Measurements from ENCODE around the gene MSMO1.

DNA sequence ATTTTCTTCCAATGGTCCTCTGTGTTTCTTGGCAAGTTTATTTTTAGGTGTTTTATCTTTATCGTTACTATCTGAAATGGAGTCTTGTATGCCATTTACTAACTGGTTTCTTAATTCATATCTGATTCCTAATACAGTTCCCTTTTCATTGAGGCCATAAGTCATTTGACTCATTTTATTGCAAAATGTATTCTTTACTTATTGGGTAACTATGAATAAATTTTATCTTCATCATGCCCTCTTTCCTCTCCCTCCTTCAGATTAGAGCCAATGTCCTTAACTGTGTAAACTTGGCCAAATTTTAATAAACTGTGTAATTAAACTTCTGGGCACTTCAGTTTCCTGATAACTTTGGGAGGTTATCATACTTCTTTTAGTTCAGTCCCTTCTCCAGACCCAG is 19.3 kb upstream of the MSMO1 start:
- TF ChIP-seq RAD21 (IDR thresholded peaks at IDR 0.05; ENCODE audit: low read depth), result no peak
- no peak for TF ChIP-seq EGR1 (IDR thresholded peaks at IDR 0.05)
- no peak for TF ChIP-seq ZBTB7A (IDR thresholded peaks at IDR 0.05; ENCODE audit: low read depth)
- TF ChIP-seq TCF12 (IDR thresholded peaks at IDR 0.05; ENCODE audit: low read depth), result no peak
- TF ChIP-seq, protein P1, sequence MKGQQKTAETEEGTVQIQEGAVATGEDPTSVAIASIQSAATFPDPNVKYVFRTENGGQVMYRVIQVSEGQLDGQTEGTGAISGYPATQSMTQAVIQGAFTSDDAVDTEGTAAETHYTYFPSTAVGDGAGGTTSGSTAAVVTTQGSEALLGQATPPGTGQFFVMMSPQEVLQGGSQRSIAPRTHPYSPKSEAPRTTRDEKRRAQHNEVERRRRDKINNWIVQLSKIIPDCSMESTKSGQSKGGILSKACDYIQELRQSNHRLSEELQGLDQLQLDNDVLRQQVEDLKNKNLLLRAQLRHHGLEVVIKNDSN (IDR thresholded peaks at IDR 0.05), result no peak
- TF ChIP-seq FOXM1 (IDR thresholded peaks at IDR 0.05; ENCODE audit: borderline replicate concordance, low read depth), result no peak
- TF ChIP-seq TAF1 (IDR thresholded peaks at IDR 0.05; ENCODE audit: low read depth), result no peak
- TF ChIP-seq YY1 (IDR thresholded peaks at IDR 0.05; ENCODE audit: low read depth), result no peak
- TF ChIP-seq, protein P2, sequence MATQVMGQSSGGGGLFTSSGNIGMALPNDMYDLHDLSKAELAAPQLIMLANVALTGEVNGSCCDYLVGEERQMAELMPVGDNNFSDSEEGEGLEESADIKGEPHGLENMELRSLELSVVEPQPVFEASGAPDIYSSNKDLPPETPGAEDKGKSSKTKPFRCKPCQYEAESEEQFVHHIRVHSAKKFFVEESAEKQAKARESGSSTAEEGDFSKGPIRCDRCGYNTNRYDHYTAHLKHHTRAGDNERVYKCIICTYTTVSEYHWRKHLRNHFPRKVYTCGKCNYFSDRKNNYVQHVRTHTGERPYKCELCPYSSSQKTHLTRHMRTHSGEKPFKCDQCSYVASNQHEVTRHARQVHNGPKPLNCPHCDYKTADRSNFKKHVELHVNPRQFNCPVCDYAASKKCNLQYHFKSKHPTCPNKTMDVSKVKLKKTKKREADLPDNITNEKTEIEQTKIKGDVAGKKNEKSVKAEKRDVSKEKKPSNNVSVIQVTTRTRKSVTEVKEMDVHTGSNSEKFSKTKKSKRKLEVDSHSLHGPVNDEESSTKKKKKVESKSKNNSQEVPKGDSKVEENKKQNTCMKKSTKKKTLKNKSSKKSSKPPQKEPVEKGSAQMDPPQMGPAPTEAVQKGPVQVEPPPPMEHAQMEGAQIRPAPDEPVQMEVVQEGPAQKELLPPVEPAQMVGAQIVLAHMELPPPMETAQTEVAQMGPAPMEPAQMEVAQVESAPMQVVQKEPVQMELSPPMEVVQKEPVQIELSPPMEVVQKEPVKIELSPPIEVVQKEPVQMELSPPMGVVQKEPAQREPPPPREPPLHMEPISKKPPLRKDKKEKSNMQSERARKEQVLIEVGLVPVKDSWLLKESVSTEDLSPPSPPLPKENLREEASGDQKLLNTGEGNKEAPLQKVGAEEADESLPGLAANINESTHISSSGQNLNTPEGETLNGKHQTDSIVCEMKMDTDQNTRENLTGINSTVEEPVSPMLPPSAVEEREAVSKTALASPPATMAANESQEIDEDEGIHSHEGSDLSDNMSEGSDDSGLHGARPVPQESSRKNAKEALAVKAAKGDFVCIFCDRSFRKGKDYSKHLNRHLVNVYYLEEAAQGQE (IDR thresholded peaks at IDR 0.05; ENCODE audit: low read depth), result no peak
- no peak for TF ChIP-seq NFIC (IDR thresholded peaks at IDR 0.05)
- no peak for TF ChIP-seq EP300 (IDR thresholded peaks at IDR 0.05; ENCODE audit: borderline replicate concordance)
- TF ChIP-seq CREB1 (IDR thresholded peaks at IDR 0.05; ENCODE audit: low read depth), result no peak
- TF ChIP-seq, protein P3, sequence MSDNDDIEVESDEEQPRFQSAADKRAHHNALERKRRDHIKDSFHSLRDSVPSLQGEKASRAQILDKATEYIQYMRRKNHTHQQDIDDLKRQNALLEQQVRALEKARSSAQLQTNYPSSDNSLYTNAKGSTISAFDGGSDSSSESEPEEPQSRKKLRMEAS (IDR thresholded peaks at IDR 0.05), result no peak
- no peak for TF ChIP-seq CEBPB (IDR thresholded peaks at IDR 0.05)
